Gastroesophageal sphincter (tissue), 3 donors: Measurements from ENCODE around the gene INVS.

ENCODE experiments used
- CTCF ChIP-seq, 4 experiments: fragments of 200-600 bp in 2 of 4; fragments of 450-650 bp in 2 of 4; sonication (generic) in 1 of 4; IDR thresholded peaks; one replicate each; pipeline ENCODE4 v1.5.1; 2017 to 2019; ENCODE audit warnings: antibody characterized with exemption in 4 of 4, mild to moderate bottlenecking in 2 of 4, moderate library complexity in 2 of 4
- EP300 ChIP-seq: sonication (generic); formaldehyde crosslinking; IDR thresholded peaks from one replicate; pipeline ENCODE4 v1.6.1; 2017; ENCODE audit warnings: antibody characterized with exemption, mild to moderate bottlenecking
- POLR2A ChIP-seq, 2 donors: fragments of 450-650 bp; IDR thresholded peaks; one replicate each; pipeline ENCODE4 v1.6.1; 2017; ENCODE audit warnings: antibody characterized with exemption in 2 of 2, mild to moderate bottlenecking in 2 of 2, moderate library complexity in 1 of 2
- POLR2AphosphoS5 ChIP-seq: sonication (generic); formaldehyde crosslinking; IDR thresholded peaks from one replicate; pipeline ENCODE4 v1.6.1; 2017; ENCODE audit warnings: antibody characterized with exemption

DNA sequence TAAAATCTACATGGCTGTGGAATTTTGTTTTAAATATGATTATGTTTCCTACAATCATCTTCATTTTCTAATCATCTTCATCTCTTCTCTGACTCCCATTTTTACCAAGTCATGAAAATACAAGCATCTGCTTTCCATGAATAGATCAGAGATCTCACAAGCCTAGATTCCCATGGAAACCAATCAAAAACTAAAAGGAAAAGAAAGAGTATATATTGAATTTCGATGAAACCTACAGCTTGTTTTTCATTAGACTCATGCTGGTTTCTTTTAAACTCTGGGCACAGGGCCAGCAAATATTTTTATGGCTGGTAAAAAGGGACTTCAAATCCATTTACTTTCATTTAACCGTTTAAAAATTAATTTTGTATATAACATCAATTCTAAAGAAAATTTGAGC, 51.2 kb downstream of the INVS start:
- TF ChIP-seq POLR2A (IDR thresholded peaks at IDR 0.05) = no peak
- no peak for TF ChIP-seq CTCF (IDR thresholded peaks at IDR 0.05)
- TF ChIP-seq EP300 = no peak
- no peak for TF ChIP-seq POLR2AphosphoS5
